ENCODE measurements around the gene PCDHB15.

Gene PCDHB15

DNA sequence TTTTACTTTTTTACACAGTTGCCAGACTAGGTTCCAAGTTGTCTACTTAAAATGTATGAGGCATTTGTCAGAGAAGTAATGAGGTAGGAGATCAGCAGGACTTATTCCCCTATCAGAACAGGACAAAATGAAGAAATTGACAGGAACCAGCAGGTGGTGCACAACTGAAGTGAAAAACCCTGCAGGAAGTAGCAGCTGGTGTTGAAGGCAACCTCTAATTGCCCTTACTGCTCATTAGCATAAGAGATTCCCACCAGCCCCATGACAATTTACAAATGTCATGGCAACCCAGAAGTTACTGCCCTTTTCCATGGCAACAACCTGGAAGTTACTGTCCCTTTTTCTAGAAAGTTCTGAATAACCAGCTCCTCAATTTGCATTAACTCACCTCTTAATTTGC lies 5.4 kb downstream of the PCDHB15 start:
- no peak for DNase-seq

- no peak for DNase-seq
Measured at GRCh38 chr5:141258464-141258863, 13.3 kb downstream of the PCDHB15 start.

DNA sequence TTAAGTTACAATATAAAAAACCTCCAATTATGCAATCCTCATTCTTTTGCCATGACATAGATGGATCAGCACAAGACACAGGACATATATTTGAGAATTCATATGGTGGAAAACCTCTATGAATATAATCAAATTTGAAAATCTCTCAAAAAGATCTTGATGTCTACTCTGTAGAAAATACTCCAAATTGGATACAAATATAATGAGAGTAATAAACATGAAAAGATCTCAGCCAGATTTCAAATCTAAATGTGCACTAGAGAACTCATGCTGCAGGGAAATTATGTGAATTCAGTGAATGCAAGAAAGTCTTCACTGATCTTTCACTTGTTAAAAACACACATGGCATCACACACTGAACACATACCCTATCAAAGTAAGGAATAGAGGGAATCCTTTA lies 13.8 kb downstream of the PCDHB15 start:
- DNase-seq = no peak

GRCh38 chr5:141260458-141261237 lies 15.5 kb downstream of the PCDHB15 start:
- no peak for DNase-seq

DNA sequence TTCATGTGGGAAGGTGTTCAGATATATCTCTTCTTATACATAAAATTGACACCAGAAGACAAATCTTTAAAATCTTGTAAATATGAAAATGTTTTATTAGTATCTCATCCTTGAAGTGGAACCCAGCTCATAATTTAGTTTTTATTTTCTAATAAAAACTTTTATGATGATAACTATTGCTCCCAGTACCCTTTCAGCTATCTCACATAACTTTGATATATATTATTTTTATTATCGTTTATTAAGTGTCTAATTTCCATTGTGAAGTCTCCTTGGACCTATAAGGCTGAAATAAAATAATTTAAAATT lies 16.0 kb downstream of the PCDHB15 start:
- no peak for DNase-seq

GRCh38 chr5:141269195-141269594 lies 24.0 kb downstream of the PCDHB15 start:
- no peak for DNase-seq

DNA sequence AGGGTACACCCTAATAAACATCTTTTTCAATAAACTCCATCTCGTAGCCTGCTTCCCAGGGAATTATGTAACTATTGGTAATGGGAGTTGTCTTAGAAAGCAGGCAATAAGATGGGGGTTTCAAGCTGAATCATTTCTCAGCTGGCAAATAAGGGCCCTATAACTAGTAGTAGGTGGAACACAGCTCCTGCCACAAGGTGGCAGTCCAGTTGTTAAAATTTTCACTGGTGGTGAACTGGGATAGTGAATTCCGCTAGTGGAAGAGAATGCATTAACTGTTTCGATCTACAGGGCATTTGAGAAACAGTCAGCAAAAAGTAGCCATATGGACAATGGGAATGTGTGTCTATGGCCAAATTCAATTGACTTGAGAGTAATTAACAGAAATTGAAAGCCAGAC lies 27.7 kb downstream of the PCDHB15 start:
- DNase-seq = no peak

GRCh38 chr5:141298376-141298775 lies 53.2 kb downstream of the PCDHB15 start:
- no peak for DNase-seq

All from stimulated activated CD4-positive, alpha-beta T cell treated with anti-CD3 and anti-CD28 coated beads, Interleukin-4, amount 100 ng/mL, for 4 hours (primary cell).